H9 (cell line): Measurements from ENCODE around the gene SNAI1. TPM values are rescaled to one million over a fixed set of nuclear protein-coding genes. Genes with fewer than 3 reads are reported as not detected.
"Not testable (repeated sequence)": the region's sequence is repeated elsewhere in the genome, so short reads cannot be mapped to it uniquely, and the experiment has no call there.

Source experiments
- DNase-seq: peaks from one replicate; pipeline ENCODE4 v3.0.0-alpha.2; 2017
- H2AFZ ChIP-seq: one replicate; pipeline ENCODE4 v1.6.1; 2013; ENCODE audit warnings: mild to moderate bottlenecking, low read length, control low read depth, moderate library complexity
- H2AK5ac ChIP-seq: 2 replicates; pipeline ENCODE4 v1.6.1; 2013; ENCODE audit warnings: low read length, control low read depth, mixed read lengths; ENCODE audit not compliant: insufficient read length
- H2BK120ac ChIP-seq: one replicate; pipeline ENCODE4 v1.6.1; 2013; ENCODE audit warnings: low read depth, mild to moderate bottlenecking, low read length, control low read depth, inconsistent platforms; ENCODE audit not compliant: poor library complexity, severe bottlenecking
- H2BK12ac ChIP-seq: 2 replicates; pipeline ENCODE4 v1.6.1; 2013; ENCODE audit warnings: low read length, control low read depth, mixed read lengths, low read depth; ENCODE audit not compliant: insufficient read length
- H2BK15ac ChIP-seq: 2 replicates; pipeline ENCODE4 v1.6.1; 2013; ENCODE audit warnings: low read depth, low read length, control low read depth
- H2BK20ac ChIP-seq: one replicate; pipeline ENCODE4 v1.6.1; 2013; ENCODE audit warnings: low read depth, mild to moderate bottlenecking, low read length, control low read depth, inconsistent platforms; ENCODE audit not compliant: poor library complexity, severe bottlenecking
- H2BK5ac ChIP-seq: 2 replicates; pipeline ENCODE4 v1.6.1; 2013; ENCODE audit warnings: low read length, control low read depth, mixed read lengths; ENCODE audit not compliant: insufficient read length
- H3K14ac ChIP-seq: 2 replicates; pipeline ENCODE4 v1.6.1; 2013; ENCODE audit warnings: low read length, control low read depth; ENCODE audit not compliant: insufficient read depth
- H3K18ac ChIP-seq: 2 replicates; pipeline ENCODE4 v1.6.1; 2013; ENCODE audit warnings: low read depth, mild to moderate bottlenecking, mixed read lengths, low read length, control low read depth; ENCODE audit not compliant: insufficient read length
- H3K23ac ChIP-seq: 2 replicates; pipeline ENCODE4 v1.6.1; 2013; ENCODE audit warnings: low read length, control low read depth, mixed read lengths, low read depth; ENCODE audit not compliant: insufficient read length
- H3K23me2 ChIP-seq: 2 replicates; pipeline ENCODE4 v1.6.1; 2013; ENCODE audit warnings: low read depth, mild to moderate bottlenecking, mixed read lengths, low read length, control low read depth; ENCODE audit not compliant: insufficient read length, poor library complexity, severe bottlenecking
- H3K27ac ChIP-seq: 2 replicates; pipeline ENCODE4 v1.5.1; 2013; ENCODE audit warnings: low read length, control low read depth, mixed read lengths, low read depth; ENCODE audit not compliant: insufficient read length
- H3K27me3 ChIP-seq: 2 replicates; pipeline ENCODE4 v1.6.1; 2013; ENCODE audit warnings: low read length, control low read depth, inconsistent platforms; ENCODE audit not compliant: insufficient read depth
- H3K4ac ChIP-seq: 2 replicates; pipeline ENCODE4 v1.6.1; 2013; ENCODE audit warnings: low read depth, mild to moderate bottlenecking, control low read depth, inconsistent platforms, low read length, moderate library complexity
- H3K4me1 ChIP-seq: 2 replicates; pipeline ENCODE4 v1.6.1; 2013; ENCODE audit warnings: low read length, control low read depth, inconsistent platforms; ENCODE audit not compliant: insufficient read depth
- H3K4me2 ChIP-seq: 2 replicates; pipeline ENCODE4 v1.6.1; 2013; ENCODE audit warnings: low read length, control low read depth, mixed read lengths; ENCODE audit not compliant: insufficient read length, insufficient read depth
- H3K56ac ChIP-seq: 2 replicates; pipeline ENCODE4 v1.6.1; 2013; ENCODE audit warnings: low read depth, mild to moderate bottlenecking, mixed read lengths, low read length, control low read depth; ENCODE audit not compliant: insufficient read length
- H3K79me1 ChIP-seq: 2 replicates; pipeline ENCODE4 v1.6.1; 2013; ENCODE audit warnings: low read depth, mild to moderate bottlenecking, moderate library complexity, low read length, control low read depth, inconsistent platforms; ENCODE audit not compliant: insufficient read depth, poor library complexity, severe bottlenecking
- H3K79me2 ChIP-seq: 2 replicates; pipeline ENCODE4 v1.6.1; 2013; ENCODE audit warnings: low read length, control low read depth, inconsistent platforms; ENCODE audit not compliant: insufficient read depth
- H3K9ac ChIP-seq: 2 replicates; pipeline ENCODE4 v1.6.1; 2013; ENCODE audit warnings: low read length, control low read depth, mixed read lengths; ENCODE audit not compliant: insufficient read length; ENCODE audit errors: extremely low read depth
- H3K9me3 ChIP-seq: one replicate; pipeline ENCODE4 v1.6.1; 2013; ENCODE audit warnings: low read depth, low read length, inconsistent platforms; ENCODE audit not compliant: control insufficient read depth
- H3T11ph ChIP-seq: one replicate; pipeline ENCODE4 v1.6.1; 2013; ENCODE audit warnings: mild to moderate bottlenecking, low read length, control low read depth, inconsistent platforms
- H4K20me1 ChIP-seq: one replicate; pipeline ENCODE4 v1.6.1; 2013; ENCODE audit not compliant: control insufficient read depth, insufficient read length, insufficient read depth
- H4K5ac ChIP-seq: 2 replicates; pipeline ENCODE4 v1.6.1; 2013; ENCODE audit warnings: low read depth, mild to moderate bottlenecking, mixed read lengths, low read length, control low read depth; ENCODE audit not compliant: insufficient read length
- H4K8ac ChIP-seq: replicated peaks from 2 replicates; pipeline ENCODE4 v1.6.1; 2013; ENCODE audit warnings: low read length, control low read depth, mixed read lengths, low read depth; ENCODE audit not compliant: insufficient read length
- H4K91ac ChIP-seq: 2 replicates; pipeline ENCODE4 v1.6.1; 2013; ENCODE audit warnings: low read depth, mild to moderate bottlenecking, moderate library complexity, mixed read lengths, low read length, control low read depth; ENCODE audit not compliant: insufficient read length
- H3K27ac Mint-ChIP-seq, 3 experiments: 2 replicates in 2 of 3; 3 replicates in 1 of 3; pipeline ENCODE4 v1.8.0; 2020 to 2021; ENCODE audit warnings: mixed read lengths in 3 of 3, mild to moderate bottlenecking in 1 of 3, moderate library complexity in 1 of 3
- H3K27me3 Mint-ChIP-seq: 2 replicates; pipeline ENCODE4 v1.8.0; 2021; ENCODE audit warnings: low read depth, mild to moderate bottlenecking, moderate library complexity, mixed read lengths
- H3K36me3 Mint-ChIP-seq, 3 experiments: 2 replicates in 2 of 3; 3 replicates in 1 of 3; pipeline ENCODE4 v1.8.0; 2020 to 2021; ENCODE audit warnings: low read depth in 3 of 3, mixed read lengths in 3 of 3; ENCODE audit not compliant: insufficient read depth in 1 of 3
- H3K4me1 Mint-ChIP-seq, 2 experiments: 2 replicates each; pipeline ENCODE4 v1.8.0; 2020; ENCODE audit warnings: mixed read lengths in 2 of 2
- H3K4me3 Mint-ChIP-seq, 2 experiments: 2 replicates in 1 of 2; 3 replicates in 1 of 2; pipeline ENCODE4 v1.8.0; 2020 to 2021; ENCODE audit warnings: mild to moderate bottlenecking in 2 of 2, mixed read lengths in 2 of 2, moderate library complexity in 1 of 2
- H3K9me3 Mint-ChIP-seq, 2 experiments: 2 replicates in 1 of 2; 3 replicates in 1 of 2; pipeline ENCODE4 v1.8.0; 2020; ENCODE audit warnings: mild to moderate bottlenecking in 2 of 2, mixed read lengths in 2 of 2, moderate library complexity in 1 of 2
- CTCF ChIP-seq: fragments of 200-600 bp; sonication (generic); conservative IDR thresholded peaks from 3 replicates; pipeline ENCODE4 v1.8.0; 2021; ENCODE audit warnings: antibody characterized with exemption, mild to moderate bottlenecking
- WGBS: extraction: QIAGEN DNeasy Blood & Tissue Kit; methylation state at CpG from one replicate; pipeline ENCODE4 v1.1.7; 2013; ENCODE audit warnings: missing lambda C conversion rate, low lambda C conversion rate, mixed read lengths; ENCODE audit not compliant: insufficient read length; ENCODE audit errors: extremely low coverage; 5-methylcytosine and 5-hydroxymethylcytosine counted together
- total RNA-seq: library from RNA; stranded (reverse); gene quantifications from 2 replicates; pipeline ENCODE4 v1.2.1, GENCODE V29; 2021

The SNAI1 gene
- total RNA-seq, 1 experiment from 2014 or later: 7.0 TPM

- Mint-ChIP-seq H3K36me3 (no peaks in the 10 kb centered on the region), H3K27me3 (no peaks in the 10 kb centered on the region; the same call in none of the 2 replicates), H3K4me3 (no peak overlapping the region), H3K9me3 (no peaks in the 10 kb centered on the region), H3K27ac (no peak overlapping the region), H3K4me1 (peaks cover 0 to 7% of the 10 kb centered on the region in 2 experiments; a peak in 2 of 4 replicates)
- Histone ChIP-seq H3K14ac (no peak overlapping the region), H3K18ac (no peak overlapping the region), H2BK20ac (no peak overlapping the region), H3K23ac (no peak overlapping the region), H2BK5ac (no peak overlapping the region), H2BK15ac (no peak overlapping the region), H2BK120ac (no peak overlapping the region), H3K4me2 (no peak overlapping the region), H3K27ac (no peak overlapping the region), H3K23me2 (no peaks in the 10 kb centered on the region), H4K91ac (no peak overlapping the region), H3K9ac (no peak overlapping the region), H2AK5ac (no peak overlapping the region), H3K79me1 (no peaks in the 10 kb centered on the region), H4K8ac (no peak overlapping the region), H3K4me1 (no peaks in the 10 kb centered on the region), H3K4ac (no peak overlapping the region), H2AFZ (no peak overlapping the region), H4K20me1 (no peaks in the 10 kb centered on the region), H3K56ac (no peak overlapping the region), H4K5ac (no peak overlapping the region), H3K27me3 (no peaks in the 10 kb centered on the region), H3K79me2 (no peaks in the 10 kb centered on the region), H2BK12ac (no peak overlapping the region), H3T11ph (no peak overlapping the region), H3K9me3 (no peaks in the 10 kb centered on the region)
- no CpG with 5 or more reads among the region's 7 CpGs for WGBS
- TF ChIP-seq CTCF: no peak
- DNase-seq: no peak
Measured at GRCh38 chr20:49999329-49999728, 16.5 kb downstream of the SNAI1 start.

- not testable (repeated sequence) for H3K27ac Mint-ChIP-seq, H3K27me3 ChIP-seq, H3K9me3 ChIP-seq, H3K4me2 ChIP-seq, H3K23me2 ChIP-seq, DNase-seq, H2BK120ac ChIP-seq, H2BK20ac ChIP-seq, H3K36me3 Mint-ChIP-seq, H4K91ac ChIP-seq, H3K27me3 Mint-ChIP-seq, H2AK5ac ChIP-seq, H4K5ac ChIP-seq, H3T11ph ChIP-seq, H3K56ac ChIP-seq, H3K18ac ChIP-seq, H4K8ac ChIP-seq, H2BK12ac ChIP-seq, H3K4me1 ChIP-seq, H3K27ac ChIP-seq, H3K9ac ChIP-seq, H2BK15ac ChIP-seq, H3K4ac ChIP-seq, H3K79me1 ChIP-seq, H3K79me2 ChIP-seq, H2BK5ac ChIP-seq, H3K4me3 Mint-ChIP-seq, H3K23ac ChIP-seq, H3K14ac ChIP-seq, H3K9me3 Mint-ChIP-seq, H2AFZ ChIP-seq, H4K20me1 ChIP-seq
- peaks cover 0 to 13% of the 10 kb centered on the region in 2 experiments; a peak in 3 of 4 replicates for H3K4me1 Mint-ChIP-seq
- no CpG with 5 or more reads among the region's 14 CpGs for WGBS
Measured at GRCh38 chr20:50000548-50001222, 17.9 kb downstream of the SNAI1 start.
